WTC11 (cell line): ENCODE measurements around the gene ADGRF1.

Experiments
- ZBTB21 ChIP-seq: sonication (generic); formaldehyde crosslinking; IDR thresholded peaks from 2 replicates; pipeline ENCODE4 v1.8.1; 2023; ENCODE audit warnings: mild to moderate bottlenecking, missing genetic modification reagents, borderline replicate concordance
- ZNF263 ChIP-seq: sonication (generic); formaldehyde crosslinking; IDR thresholded peaks from 2 replicates; pipeline ENCODE4 v1.8.1; 2022; ENCODE audit warnings: low read depth, mild to moderate bottlenecking, moderate library complexity, missing genetic modification reagents
- TF ChIP-seq, protein P1 (sequence below): fragments of 200-600 bp; IDR thresholded peaks from 2 replicates; pipeline ENCODE4 v1.8.0; 2022; ENCODE audit warnings: antibody characterized with exemption
- TF ChIP-seq, protein P2 (sequence below): fragments of 250-450 bp; sonication (Bioruptor Pico); IDR thresholded peaks from 2 replicates; pipeline ENCODE4 v1.9.0; 2021; ENCODE audit warnings: moderate library complexity, mild to moderate bottlenecking, inconsistent platforms, borderline replicate concordance

DNA sequence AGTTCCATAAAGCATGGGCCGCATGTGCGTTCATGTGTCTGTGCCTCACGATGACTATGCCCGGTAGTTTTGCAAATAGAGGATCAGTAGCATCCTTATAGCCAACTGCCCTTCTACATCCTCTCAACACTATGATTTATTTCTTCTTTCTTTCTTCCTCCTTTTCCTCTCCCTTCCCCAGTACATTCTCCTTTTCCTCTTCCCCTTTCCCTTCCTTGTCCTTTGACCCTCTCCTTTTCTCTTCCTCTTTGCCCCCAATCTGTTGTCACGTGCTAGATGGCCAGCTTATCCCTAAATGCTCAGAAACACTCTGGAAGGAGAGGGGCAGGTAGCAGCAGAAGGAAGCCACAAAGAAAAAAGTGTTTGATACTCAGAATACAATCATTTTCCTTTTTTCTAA is 20.2 kb upstream of the ADGRF1 start:
- TF ChIP-seq ZBTB21 (CRISPR knock-in tag), result no peak
- TF ChIP-seq, protein P1, sequence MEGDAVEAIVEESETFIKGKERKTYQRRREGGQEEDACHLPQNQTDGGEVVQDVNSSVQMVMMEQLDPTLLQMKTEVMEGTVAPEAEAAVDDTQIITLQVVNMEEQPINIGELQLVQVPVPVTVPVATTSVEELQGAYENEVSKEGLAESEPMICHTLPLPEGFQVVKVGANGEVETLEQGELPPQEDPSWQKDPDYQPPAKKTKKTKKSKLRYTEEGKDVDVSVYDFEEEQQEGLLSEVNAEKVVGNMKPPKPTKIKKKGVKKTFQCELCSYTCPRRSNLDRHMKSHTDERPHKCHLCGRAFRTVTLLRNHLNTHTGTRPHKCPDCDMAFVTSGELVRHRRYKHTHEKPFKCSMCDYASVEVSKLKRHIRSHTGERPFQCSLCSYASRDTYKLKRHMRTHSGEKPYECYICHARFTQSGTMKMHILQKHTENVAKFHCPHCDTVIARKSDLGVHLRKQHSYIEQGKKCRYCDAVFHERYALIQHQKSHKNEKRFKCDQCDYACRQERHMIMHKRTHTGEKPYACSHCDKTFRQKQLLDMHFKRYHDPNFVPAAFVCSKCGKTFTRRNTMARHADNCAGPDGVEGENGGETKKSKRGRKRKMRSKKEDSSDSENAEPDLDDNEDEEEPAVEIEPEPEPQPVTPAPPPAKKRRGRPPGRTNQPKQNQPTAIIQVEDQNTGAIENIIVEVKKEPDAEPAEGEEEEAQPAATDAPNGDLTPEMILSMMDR, result no peak
- no peak for TF ChIP-seq ZNF263 (CRISPR knock-in tag)
- TF ChIP-seq, protein P2, sequence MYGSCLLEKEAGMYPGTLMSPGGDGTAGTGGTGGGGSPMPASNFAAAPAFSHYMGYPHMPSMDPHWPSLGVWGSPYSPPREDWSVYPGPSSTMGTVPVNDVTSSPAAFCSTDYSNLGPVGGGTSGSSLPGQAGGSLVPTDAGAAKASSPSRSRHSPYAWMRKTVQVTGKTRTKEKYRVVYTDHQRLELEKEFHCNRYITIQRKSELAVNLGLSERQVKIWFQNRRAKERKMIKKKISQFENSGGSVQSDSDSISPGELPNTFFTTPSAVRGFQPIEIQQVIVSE, result no peak
